OCI-LY1 (cell line): ENCODE measurements around the gene ZBTB7C.

Experiments used
- H2AFZ ChIP-seq: fragments of 200-600 bp; sonication (generic), shearing (Covaris generic); 2 replicates; pipeline ENCODE4 v1.6.0; 2014; ENCODE audit warnings: antibody characterized with exemption, mild to moderate bottlenecking, low read length
- H3F3A ChIP-seq: fragments of 200-600 bp; sonication (generic), shearing (Covaris generic); 2 replicates; pipeline ENCODE4 v1.6.0; 2014; ENCODE audit warnings: mild to moderate bottlenecking, antibody characterized with exemption, low read length, moderate library complexity; ENCODE audit not compliant: insufficient read depth
- H3K27ac ChIP-seq: fragments of 200-600 bp; sonication (generic); 2 replicates; pipeline ENCODE4 v1.5.1; 2014; ENCODE audit warnings: low read length, mixed run types, mild to moderate bottlenecking, low read depth; ENCODE audit not compliant: poor library complexity, severe bottlenecking
- H3K27me3 ChIP-seq: fragments of 200-600 bp; sonication (generic); 2 replicates; pipeline ENCODE4 v1.6.0; 2014; ENCODE audit warnings: antibody characterized with exemption, mild to moderate bottlenecking, low read length, moderate library complexity; ENCODE audit not compliant: insufficient read depth
- H3K36me3 ChIP-seq: fragments of 200-600 bp; sonication (generic); 2 replicates; pipeline ENCODE4 v1.6.1; 2014; ENCODE audit warnings: mild to moderate bottlenecking, antibody characterized with exemption, low read length, moderate library complexity, mixed read lengths; ENCODE audit not compliant: insufficient read depth
- H3K4me1 ChIP-seq: fragments of 200-600 bp; sonication (generic); 2 replicates; pipeline ENCODE4 v1.5.1; 2014; ENCODE audit warnings: mild to moderate bottlenecking, low read length, moderate library complexity; ENCODE audit not compliant: insufficient read depth, severe bottlenecking
- H3K4me2 ChIP-seq: fragments of 200-600 bp; sonication (generic), shearing (Covaris generic); 2 replicates; pipeline ENCODE4 v1.6.1; 2014; ENCODE audit warnings: low read length
- H3K4me3 ChIP-seq: fragments of 200-600 bp; sonication (generic); 2 replicates; pipeline ENCODE4 v1.5.1; 2014; ENCODE audit warnings: low read length, low read depth, mild to moderate bottlenecking, mixed read lengths; ENCODE audit not compliant: poor library complexity, severe bottlenecking
- H3K79me2 ChIP-seq: fragments of 200-600 bp; shearing (Covaris generic); 2 replicates; pipeline ENCODE4 v1.6.1; 2016; ENCODE audit warnings: mixed run types, low read length, mixed read lengths; ENCODE audit not compliant: insufficient read depth
- H3K9ac ChIP-seq: fragments of 200-600 bp; sonication (generic), shearing (Covaris generic); 2 replicates; pipeline ENCODE4 v1.6.1; 2014; ENCODE audit warnings: mild to moderate bottlenecking, low read length, mixed read lengths
- H3K9me2 ChIP-seq: fragments of 200-600 bp; sonication (generic), shearing (Covaris generic); 2 replicates; pipeline ENCODE4 v1.6.1; 2014; ENCODE audit warnings: low read depth, mild to moderate bottlenecking, low read length, mixed read lengths
- H3K9me3 ChIP-seq: fragments of 200-600 bp; shearing (Covaris generic); 2 replicates; pipeline ENCODE4 v1.6.1; 2014; ENCODE audit warnings: low read length, mixed read lengths
- H4K20me1 ChIP-seq: fragments of 200-600 bp; sonication (generic), shearing (Covaris generic); 2 replicates; pipeline ENCODE4 v1.6.0; 2016; ENCODE audit warnings: mild to moderate bottlenecking, low read length; ENCODE audit not compliant: insufficient read depth
- CTCF ChIP-seq: fragments of 200-600 bp; sonication (generic), shearing (Covaris generic); IDR thresholded peaks from 2 replicates; pipeline ENCODE4 v1.5.1; 2017; ENCODE audit warnings: mild to moderate bottlenecking, antibody characterized with exemption, low read length, moderate library complexity, mixed read lengths
- EZH2 ChIP-seq: fragments of 200-600 bp; sonication (generic), shearing (Covaris generic); IDR thresholded peaks from 2 replicates; pipeline ENCODE4 v1.8.0; 2017; ENCODE audit warnings: borderline replicate concordance, mixed run types, mild to moderate bottlenecking, antibody characterized with exemption, low read length, moderate library complexity, mixed read lengths

The ZBTB7C gene

GRCh38 chr18:48139431-48140347, 269.5 kb downstream of the ZBTB7C start:
- H3K36me3 ChIP-seq, result no peaks in the 10 kb centered on the region
- H3K27ac ChIP-seq, result no peak overlapping the region
- H3K79me2 ChIP-seq, result no peaks in the 10 kb centered on the region
- no peaks in the 10 kb centered on the region for H3K9me3 ChIP-seq
- H3K9me2 ChIP-seq, result no peaks in the 10 kb centered on the region
- H3K27me3 ChIP-seq, result no peaks in the 10 kb centered on the region; the same call in 1 of the 2 replicates
- TF ChIP-seq EZH2, result no peak
- TF ChIP-seq CTCF, result no peak
- H3F3A ChIP-seq, result no peaks in the 10 kb centered on the region
- H2AFZ ChIP-seq, result no peak overlapping the region
- H3K4me2 ChIP-seq, result no peak overlapping the region
- H3K4me3 ChIP-seq, result no peak overlapping the region
- H3K9ac ChIP-seq, result no peak overlapping the region
- no peaks in the 10 kb centered on the region for H4K20me1 ChIP-seq
- H3K4me1 ChIP-seq, result no peaks in the 10 kb centered on the region

GRCh38 chr18:48138660-48139430, 270.3 kb downstream of the ZBTB7C start:
- no peaks in the 10 kb centered on the region for H3K4me1 ChIP-seq
- H3K4me2 ChIP-seq, result no peak overlapping the region
- H3K4me3 ChIP-seq, result no peak overlapping the region
- no peaks in the 10 kb centered on the region for H3K36me3 ChIP-seq
- no peaks in the 10 kb centered on the region for H3K79me2 ChIP-seq
- no peak overlapping the region for H3K27ac ChIP-seq
- H4K20me1 ChIP-seq, result no peaks in the 10 kb centered on the region
- no peaks in the 10 kb centered on the region for H3K9me3 ChIP-seq
- H3K9me2 ChIP-seq, result no peaks in the 10 kb centered on the region
- TF ChIP-seq EZH2 (no peak), CTCF (no peak)
- H3F3A ChIP-seq, result no peaks in the 10 kb centered on the region
- no peak overlapping the region for H3K9ac ChIP-seq
- H2AFZ ChIP-seq, result no peak overlapping the region
- H3K27me3 ChIP-seq, result no peaks in the 10 kb centered on the region; the same call in 1 of the 2 replicates

GRCh38 chr18:48138210-48138609, 271.0 kb downstream of the ZBTB7C start:
- Histone ChIP-seq H3K4me1 (no peaks in the 10 kb centered on the region), H3K9me2 (no peaks in the 10 kb centered on the region), H4K20me1 (no peaks in the 10 kb centered on the region), H3K9ac (no peak overlapping the region), H3K36me3 (no peaks in the 10 kb centered on the region), H3F3A (no peaks in the 10 kb centered on the region), H3K79me2 (no peaks in the 10 kb centered on the region), H3K27me3 (peaks cover 2% of the 10 kb centered on the region; the same call in 1 of the 2 replicates), H3K9me3 (no peaks in the 10 kb centered on the region), H3K27ac (no peak overlapping the region), H3K4me2 (no peak overlapping the region), H2AFZ (no peak overlapping the region), H3K4me3 (no peak overlapping the region)
- no peak for TF ChIP-seq EZH2
- no peak for TF ChIP-seq CTCF
